GM18526 (cell line): ENCODE measurements around the gene ZCCHC2.

Source experiments
- POLR2A ChIP-seq: IDR thresholded peaks from 3 replicates; pipeline ENCODE4 v1.6.1; 2011; ENCODE audit not compliant: insufficient read length; ENCODE audit errors: extremely low read depth

Gene ZCCHC2

DNA sequence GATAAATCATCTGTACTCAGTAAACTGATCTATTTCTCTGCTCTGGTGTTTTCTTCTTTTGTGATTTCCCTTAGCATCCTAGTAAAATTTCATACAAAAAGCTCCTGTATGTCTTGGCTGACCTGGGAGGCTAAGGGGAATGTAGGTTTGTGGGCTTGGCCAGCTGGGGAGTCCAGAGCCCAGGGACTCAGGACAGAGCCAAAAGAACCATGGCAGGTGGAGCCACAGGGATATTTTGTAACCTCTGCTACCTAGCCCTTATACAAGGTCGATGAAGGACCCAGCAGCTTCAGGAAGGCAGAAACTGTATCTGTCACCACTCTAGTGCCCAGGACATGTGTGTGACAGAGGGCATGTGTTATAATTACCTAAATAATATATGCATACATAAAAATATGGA, 22.7 kb upstream of the ZCCHC2 start:
- no peak for TF ChIP-seq POLR2A

DNA sequence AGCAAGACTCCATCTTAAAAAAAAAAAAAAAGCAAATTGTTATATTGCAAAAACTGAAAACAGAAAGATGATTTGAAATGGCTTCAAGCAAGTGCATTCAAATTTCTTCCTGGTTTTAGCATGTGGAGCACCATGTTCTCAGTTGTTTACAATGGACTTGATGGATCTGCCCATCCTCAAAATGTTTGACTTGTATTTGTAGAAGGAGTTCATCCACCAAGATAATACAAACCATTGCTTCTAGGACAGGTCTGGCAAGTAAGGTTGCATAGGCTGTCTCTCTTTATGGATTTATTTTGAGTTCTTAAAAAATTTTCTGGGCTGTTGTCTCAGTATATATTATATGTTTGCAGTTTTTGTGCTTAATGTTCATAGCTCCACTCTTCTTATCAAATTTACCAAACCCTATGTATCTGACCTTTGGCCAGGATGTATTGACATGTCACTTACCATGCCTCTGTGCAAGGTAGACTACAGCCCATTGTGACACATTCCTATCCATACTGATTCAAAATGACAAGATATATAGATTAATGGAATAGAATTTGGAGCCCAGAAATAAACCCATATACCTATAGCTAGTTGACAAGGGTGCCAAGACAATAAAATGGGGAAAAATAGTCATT, 21.7 kb upstream of the ZCCHC2 start:
- no peak for TF ChIP-seq POLR2A

DNA sequence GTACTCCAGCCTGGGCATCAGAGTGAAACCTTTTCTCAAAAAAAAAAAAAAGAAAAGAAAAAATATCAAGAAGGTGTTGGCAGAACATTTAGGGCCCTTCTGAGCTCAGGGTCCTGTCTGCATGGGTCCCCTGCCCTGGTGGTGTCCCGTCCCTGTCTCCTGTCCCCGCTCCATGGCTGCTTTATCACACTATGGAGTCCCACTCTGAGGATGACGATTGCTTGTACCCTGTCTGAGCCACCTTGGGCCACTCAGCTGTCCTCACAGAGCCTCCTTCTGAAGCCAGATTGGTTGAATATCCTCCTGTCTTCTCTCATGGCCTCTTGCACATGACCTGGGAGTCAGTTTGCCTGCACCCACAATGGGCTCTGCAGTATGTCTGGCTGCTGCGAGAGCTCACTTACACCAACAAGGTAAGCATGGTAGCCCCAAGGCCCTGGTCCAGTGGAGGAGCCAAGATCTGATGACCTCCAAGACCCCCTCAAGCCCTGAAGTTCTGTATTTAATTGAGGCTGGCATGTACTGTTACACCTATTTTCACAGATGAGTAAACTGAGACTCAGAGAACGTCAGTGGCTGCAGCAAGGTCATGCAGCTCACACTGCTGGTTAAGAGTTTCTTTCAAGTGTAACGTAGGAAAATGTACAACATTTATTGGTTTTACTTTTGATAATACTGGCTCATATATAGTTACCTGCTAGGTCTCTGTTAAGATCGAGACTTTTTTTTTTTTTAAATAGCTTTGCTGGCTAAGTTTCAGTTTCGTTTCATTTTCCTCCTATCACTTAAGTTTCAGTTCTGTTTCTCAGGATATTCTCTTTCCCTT, 16.9 kb upstream of the ZCCHC2 start:
- no peak for TF ChIP-seq POLR2A

DNA sequence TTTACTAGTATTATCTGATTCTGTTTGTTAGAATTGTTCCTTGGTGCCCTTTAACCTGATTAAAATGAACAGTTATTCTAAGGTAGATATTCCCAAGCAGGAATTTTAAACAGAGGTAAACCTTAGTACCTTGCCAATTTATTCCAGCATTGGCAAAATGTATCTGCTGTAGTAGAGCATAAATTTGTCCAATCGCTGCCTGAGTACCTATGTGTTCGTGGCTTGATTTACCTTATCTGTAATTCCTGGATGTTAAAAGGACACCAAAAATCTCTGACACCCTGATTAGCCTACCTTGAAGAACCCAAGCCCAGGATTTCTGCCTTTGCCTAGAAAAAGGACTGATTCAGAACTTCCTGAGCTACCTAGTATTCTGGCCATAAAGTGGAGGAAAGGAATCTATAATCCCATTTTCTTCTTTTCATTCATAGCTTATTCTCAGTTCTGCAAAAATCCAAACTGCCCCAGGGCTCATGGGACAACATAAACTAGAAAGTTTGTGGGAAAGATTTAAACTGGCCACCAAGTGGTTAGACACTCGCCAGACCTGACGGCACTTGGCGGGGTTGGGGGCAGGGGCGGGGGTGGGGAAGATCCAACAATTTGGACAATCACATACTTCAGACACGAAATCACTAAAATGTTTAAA, 16.2 kb upstream of the ZCCHC2 start:
- TF ChIP-seq POLR2A, result no peak

DNA sequence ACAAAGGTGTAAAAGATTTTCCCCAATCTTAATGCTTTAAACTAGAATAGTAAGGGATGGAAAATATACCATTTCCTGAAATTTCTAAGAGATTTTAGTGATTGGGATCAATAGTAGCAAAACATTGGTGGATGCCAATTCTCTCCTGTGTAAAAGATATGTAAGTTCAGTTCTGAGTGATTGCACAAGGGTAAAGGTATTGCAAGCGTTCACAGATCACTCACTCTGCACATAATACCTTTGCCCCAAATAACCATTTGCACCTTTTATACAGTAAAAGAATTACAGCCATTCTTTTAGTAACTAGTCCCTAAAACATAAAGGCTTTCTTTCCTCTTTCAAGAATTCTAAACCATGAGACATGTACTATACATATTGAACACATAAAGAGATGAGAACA, 13.0 kb upstream of the ZCCHC2 start:
- TF ChIP-seq POLR2A, result no peak

DNA sequence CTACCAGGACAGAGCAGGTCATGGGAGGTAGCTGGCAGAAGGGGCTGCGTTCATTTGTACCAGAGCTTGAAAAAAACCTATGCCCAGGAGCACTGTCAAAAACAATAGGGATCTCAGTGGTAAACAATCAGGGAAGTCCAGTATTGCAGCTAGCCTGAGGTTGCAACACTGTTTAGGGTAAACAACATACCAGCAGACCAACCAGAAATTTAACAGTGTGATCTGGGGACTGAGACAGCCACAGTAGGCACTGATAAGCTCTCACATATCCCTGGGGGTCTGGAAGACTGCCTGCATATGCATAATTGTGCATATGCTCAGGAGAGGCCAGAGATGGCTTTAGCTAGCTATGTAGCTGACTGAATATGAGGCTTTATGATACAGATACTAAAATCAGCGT, 12.0 kb upstream of the ZCCHC2 start:
- TF ChIP-seq POLR2A, result no peak

DNA sequence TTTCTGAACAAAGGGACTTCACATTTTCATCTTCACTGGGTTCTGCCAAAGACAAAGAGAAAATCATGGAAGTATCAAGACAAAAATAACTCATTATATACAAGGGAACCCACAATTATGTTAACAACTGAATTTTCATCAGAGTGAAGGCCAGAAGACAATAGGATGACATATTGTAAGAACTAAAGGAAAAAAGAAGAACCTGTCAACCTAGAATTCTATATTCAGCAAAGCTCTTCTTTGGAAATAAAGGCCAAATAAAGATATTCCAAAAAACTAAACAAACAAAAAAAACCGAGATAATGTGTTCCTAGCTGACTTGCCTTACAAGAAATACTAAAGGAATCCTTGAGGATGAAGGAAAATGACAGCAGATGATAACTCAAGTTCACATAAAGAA, 10.3 kb upstream of the ZCCHC2 start:
- no peak for TF ChIP-seq POLR2A

DNA sequence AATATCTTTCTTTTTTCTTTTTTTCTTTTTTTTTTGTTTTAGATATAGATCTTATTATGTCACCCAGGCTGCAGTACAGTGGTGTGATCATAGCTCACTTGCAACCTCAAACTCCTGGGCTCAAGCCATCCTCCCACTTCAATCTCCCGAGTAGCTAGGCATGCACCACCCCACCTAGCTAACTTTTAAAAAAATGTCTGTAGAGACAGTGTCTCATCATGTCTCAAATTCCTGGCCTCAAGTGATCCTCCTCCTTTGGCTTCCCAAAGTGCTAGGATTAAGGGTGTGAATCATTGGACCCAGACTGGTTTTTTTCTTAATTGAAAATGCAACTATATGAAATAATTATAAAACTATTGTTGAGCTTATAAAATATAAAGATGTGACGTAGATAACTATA, 9.8 kb upstream of the ZCCHC2 start:
- TF ChIP-seq POLR2A, result no peak

DNA sequence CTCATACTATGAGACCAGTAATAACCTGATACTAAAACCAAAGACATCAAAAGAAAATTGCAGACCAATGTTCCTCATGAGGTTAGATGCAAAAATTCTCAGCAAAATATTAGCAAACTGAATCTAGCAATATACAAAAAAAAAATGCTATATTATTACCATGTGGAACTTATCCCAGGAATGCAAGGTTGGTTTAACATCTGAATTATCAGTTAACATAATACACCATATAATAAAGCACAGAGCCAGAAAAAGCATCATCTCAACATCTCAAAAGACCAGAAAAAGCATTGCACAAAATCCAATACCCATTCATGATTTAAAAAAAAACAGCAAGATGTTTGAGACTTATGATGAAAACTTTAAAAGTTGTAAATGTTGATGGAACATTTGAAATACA, 8.3 kb upstream of the ZCCHC2 start:
- no peak for TF ChIP-seq POLR2A

DNA sequence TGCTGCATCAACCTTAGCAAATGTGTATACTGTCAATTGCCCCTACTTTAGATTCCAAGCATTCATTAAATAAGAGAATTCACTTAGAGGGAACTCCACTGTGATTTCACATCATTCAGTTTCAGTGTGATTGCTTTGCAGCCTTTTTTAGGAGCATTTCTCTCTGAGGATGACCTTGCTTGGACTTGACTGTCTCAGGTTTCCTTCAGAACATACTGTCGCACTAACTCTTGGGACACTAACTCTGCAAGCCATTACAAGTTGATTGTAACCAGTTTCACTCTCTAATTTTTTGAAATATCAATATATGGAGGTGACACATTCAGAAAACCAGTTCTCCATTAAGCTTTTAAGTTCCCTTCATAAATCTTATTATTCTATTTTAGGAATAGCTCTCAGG, 6.6 kb upstream of the ZCCHC2 start:
- TF ChIP-seq POLR2A, result no peak

DNA sequence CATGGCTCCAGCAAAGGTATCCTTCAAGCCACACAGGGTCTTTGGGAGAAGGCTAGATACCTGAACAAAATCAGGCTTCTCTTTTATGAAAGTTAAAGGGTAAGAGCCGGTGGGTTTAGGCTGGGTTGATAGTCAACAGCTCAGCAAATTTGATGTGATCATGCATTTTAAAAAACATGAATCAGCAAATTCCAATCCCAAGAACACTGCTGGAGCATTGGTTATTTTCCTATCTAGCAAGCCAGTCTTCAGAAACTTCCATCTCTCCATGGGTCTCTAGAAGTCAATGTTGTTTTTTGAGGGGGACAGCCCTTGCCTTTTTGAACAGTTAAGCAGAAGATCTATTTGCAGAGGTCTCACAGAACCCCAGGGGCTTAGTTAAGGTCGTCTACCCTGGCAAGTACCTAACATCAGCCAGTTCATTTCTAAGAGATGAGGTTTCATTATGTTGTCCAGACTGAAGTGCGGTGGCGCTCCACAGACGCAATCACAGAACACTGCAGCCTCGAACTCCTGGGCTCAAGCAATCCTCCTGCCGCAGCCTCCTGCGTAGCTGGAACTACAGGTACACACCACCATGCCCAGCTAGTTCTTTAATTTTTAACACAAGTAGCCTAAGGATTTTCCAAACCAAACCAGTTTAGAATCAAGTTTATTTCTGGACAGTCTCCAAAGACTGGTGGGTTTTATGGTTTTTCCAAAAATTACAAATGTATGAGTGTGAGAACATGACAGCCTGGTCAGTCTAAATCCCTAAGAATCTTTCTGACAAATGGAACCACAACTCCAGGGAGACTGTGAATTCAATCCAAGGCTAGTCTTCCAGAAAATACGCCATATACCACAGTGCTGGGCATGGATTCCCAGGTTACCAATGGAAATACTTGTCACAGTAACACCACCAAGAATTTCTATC, 4.1 kb upstream of the ZCCHC2 start:
- TF ChIP-seq POLR2A, result no peak

DNA sequence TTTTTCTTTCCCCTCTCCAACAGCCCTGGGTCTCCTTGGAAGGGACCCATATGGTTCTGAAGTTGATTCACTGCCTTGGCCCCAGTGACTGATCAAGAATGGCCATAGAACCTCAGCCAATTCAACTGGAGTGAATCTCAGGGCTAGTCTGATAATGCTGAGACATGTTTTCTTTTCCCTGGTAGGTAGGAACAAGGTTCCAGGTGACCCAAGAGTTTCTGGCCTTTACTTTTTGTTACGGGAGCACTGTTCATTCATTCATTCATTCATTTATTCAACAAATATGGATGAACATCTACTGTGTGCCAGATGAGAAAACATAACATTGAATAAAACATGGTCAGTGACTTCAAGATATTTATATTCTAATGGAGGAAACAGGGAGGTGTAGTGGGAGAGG, 3.1 kb upstream of the ZCCHC2 start:
- no peak for TF ChIP-seq POLR2A

DNA sequence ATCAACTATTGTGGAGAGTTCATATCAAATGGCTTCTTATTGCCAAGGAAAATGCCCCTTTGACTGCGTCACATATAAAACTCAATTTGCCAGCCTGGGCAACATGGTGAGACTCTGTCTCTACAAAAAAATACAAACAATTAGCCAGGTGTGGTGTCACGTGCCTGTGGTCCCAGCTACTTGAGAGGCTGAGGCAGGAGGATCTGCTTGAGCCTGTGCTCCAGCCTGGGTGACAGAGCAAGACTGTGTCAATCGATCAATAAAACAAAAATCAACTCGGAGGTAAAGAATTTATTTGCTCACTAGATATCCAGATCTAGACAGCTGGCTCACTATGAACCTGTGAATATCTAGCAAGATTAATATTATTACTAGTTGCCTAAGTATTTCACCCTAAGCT, 1.7 kb upstream of the ZCCHC2 start:
- TF ChIP-seq POLR2A, result no peak

DNA sequence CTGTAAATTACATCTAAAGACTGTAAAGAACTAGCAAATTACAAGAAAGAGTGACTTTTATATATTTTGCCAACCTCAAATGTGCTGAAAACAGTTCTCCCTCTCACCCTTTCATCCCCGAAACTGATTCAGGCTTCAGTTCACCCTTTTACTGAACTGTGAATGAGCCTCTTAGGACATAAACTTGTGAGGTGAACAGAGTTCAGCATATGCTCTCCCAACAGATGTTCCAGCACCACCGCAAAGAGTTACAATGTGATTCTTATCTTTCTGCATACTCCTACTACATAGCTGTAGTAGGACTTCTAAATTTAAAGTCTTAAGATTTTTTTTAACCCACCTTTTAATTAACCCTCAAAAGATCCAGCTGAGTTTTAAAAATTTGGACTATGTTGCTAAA, 1.2 kb upstream of the ZCCHC2 start:
- no peak for TF ChIP-seq POLR2A

DNA sequence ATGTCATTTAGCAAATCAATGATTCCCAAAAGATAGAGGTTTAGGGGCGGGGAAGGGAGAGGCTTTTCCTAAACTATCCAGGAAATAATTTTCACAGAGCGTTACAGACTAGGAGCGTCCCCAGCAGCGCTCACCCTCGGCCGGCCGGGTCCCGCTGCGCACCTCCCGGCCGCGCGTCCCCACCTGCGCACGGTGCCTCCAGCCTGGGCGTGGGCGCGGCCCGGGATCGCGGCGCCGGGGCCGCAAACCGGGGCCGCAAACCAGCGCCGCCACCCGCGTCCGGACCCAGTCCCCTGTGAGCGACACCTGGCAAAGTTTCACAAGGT, 684 bp upstream of the ZCCHC2 start:
- TF ChIP-seq POLR2A, result no peak

DNA sequence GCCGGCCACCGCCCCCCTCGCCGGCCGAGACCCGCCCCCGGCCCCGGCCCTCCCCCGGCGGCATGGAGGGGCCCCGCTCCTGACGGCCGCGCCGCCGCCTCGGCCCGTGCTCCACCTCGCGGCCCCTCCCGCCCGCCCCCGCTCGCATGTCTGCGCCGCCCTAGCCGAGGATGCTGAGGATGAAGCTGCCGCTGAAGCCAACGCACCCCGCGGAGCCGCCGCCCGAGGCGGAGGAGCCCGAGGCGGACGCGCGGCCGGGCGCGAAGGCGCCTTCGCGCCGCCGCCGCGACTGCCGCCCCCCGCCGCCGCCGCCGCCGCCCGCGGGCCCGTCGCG, 397 bp downstream of the ZCCHC2 start:
- TF ChIP-seq POLR2A, result no peak
